HepG2 (cell line): ENCODE data around the gene ARHGEF7.
"Not testable (repeated sequence)": the region's sequence is repeated elsewhere in the genome, so short reads cannot be mapped to it uniquely, and the experiment has no call there.

ENCODE experiments used
- CREM ChIP-seq, 2 experiments: sonication (generic) in 1 of 2; formaldehyde crosslinking in 1 of 2; IDR thresholded peaks; 2 replicates each; pipeline versions ENCODE4 v1.4.0 to v1.6.1; 2016 to 2020; ENCODE audit warnings: antibody characterized with exemption in 1 of 2, mild to moderate bottlenecking in 1 of 2, missing genetic modification reagents in 1 of 2
- FOXA1 ChIP-seq, 2 experiments: fragments of 450-650 bp in 1 of 2; sonication (generic) in 1 of 2; formaldehyde crosslinking in 1 of 2; IDR thresholded peaks; 2 replicates each; pipeline versions ENCODE4 v1.4.0 to v1.6.1; 2016 to 2020; ENCODE audit warnings: missing genetic modification reagents in 1 of 2
- JUND ChIP-seq: sonication (generic); formaldehyde crosslinking; IDR thresholded peaks from 2 replicates; pipeline ENCODE4 v1.8.0; 2022; ENCODE audit warnings: mild to moderate bottlenecking, missing genetic modification reagents
- KLF13 ChIP-seq: sonication (generic); formaldehyde crosslinking; IDR thresholded peaks from 2 replicates; pipeline ENCODE4 v1.4.0; 2020; ENCODE audit warnings: mild to moderate bottlenecking, missing genetic modification reagents
- MTA1 ChIP-seq: sonication (generic); formaldehyde crosslinking; IDR thresholded peaks from 2 replicates; pipeline ENCODE4 v1.4.0; 2020; ENCODE audit warnings: missing genetic modification reagents, mild to moderate bottlenecking, borderline replicate concordance
- MTF2 ChIP-seq: sonication (generic); formaldehyde crosslinking; IDR thresholded peaks from 2 replicates; pipeline ENCODE4 v1.5.0; 2020; ENCODE audit warnings: missing genetic modification reagents, borderline replicate concordance
- NCOR1 ChIP-seq: fragments of 200-600 bp; sonication (generic); IDR thresholded peaks from 2 replicates; pipeline ENCODE4 v1.7.0; 2017; ENCODE audit warnings: antibody characterized with exemption, low read length, borderline replicate concordance
- RBFOX2 ChIP-seq: fragments of 200-400 bp; formaldehyde crosslinking; IDR thresholded peaks from 2 replicates; pipeline ENCODE4 v1.6.1; 2017; ENCODE audit warnings: low read depth, mild to moderate bottlenecking, low read length
- ZBTB43 ChIP-seq: sonication (generic); formaldehyde crosslinking; conservative IDR thresholded peaks from 2 replicates; pipeline ENCODE4 v1.4.0; 2020; ENCODE audit warnings: missing genetic modification reagents
- ZNF317 ChIP-seq: sonication (generic); formaldehyde crosslinking; IDR thresholded peaks from 2 replicates; pipeline ENCODE4 v1.5.0; 2020; ENCODE audit warnings: mild to moderate bottlenecking, missing genetic modification reagents
- ZNF766 ChIP-seq: sonication (generic); formaldehyde crosslinking; IDR thresholded peaks from 2 replicates; pipeline ENCODE4 v1.5.0; 2020; ENCODE audit warnings: missing genetic modification reagents, borderline replicate concordance
- ZNF891 ChIP-seq: sonication (generic); formaldehyde crosslinking; IDR thresholded peaks from 2 replicates; pipeline ENCODE4 v1.5.0; 2020; ENCODE audit warnings: mild to moderate bottlenecking, missing genetic modification reagents
- TF ChIP-seq, protein P1 (sequence below): sonication (generic); formaldehyde crosslinking; IDR thresholded peaks from 2 replicates; pipeline ENCODE4 v1.4.0; 2020; ENCODE audit warnings: missing genetic modification reagents, borderline replicate concordance
- TF ChIP-seq, protein P2 (sequence below): sonication (generic); formaldehyde crosslinking; IDR thresholded peaks from 2 replicates; pipeline ENCODE4 v1.9.0; 2021; ENCODE audit warnings: mild to moderate bottlenecking, missing genetic modification reagents

GRCh38 chr13:111194651-111195050 is 79.5 kb downstream of the ARHGEF7 start:
- TF ChIP-seq, protein P1, sequence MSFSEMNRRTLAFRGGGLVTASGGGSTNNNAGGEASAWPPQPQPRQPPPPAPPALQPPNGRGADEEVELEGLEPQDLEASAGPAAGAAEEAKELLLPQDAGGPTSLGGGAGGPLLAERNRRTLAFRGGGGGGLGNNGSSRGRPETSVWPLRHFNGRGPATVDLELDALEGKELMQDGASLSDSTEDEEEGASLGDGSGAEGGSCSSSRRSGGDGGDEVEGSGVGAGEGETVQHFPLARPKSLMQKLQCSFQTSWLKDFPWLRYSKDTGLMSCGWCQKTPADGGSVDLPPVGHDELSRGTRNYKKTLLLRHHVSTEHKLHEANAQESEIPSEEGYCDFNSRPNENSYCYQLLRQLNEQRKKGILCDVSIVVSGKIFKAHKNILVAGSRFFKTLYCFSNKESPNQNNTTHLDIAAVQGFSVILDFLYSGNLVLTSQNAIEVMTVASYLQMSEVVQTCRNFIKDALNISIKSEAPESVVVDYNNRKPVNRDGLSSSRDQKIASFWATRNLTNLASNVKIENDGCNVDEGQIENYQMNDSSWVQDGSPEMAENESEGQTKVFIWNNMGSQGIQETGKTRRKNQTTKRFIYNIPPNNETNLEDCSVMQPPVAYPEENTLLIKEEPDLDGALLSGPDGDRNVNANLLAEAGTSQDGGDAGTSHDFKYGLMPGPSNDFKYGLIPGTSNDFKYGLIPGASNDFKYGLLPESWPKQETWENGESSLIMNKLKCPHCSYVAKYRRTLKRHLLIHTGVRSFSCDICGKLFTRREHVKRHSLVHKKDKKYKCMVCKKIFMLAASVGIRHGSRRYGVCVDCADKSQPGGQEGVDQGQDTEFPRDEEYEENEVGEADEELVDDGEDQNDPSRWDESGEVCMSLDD: not testable (repeated sequence)
- not testable (repeated sequence) for TF ChIP-seq MTA1; NCOR1; MTF2; ZNF766 (CRISPR knock-in tag); CREM (IDR thresholded peaks at IDR 0.05); CREM (CRISPR knock-in tag; IDR thresholded peaks at IDR 0.05); JUND; FOXA1 (IDR thresholded peaks at IDR 0.05); FOXA1 (CRISPR knock-in tag; IDR thresholded peaks at IDR 0.05); ZNF891 (CRISPR knock-in tag); RBFOX2; KLF13; ZNF317 (CRISPR knock-in tag); ZBTB43 (CRISPR knock-in tag)
- TF ChIP-seq, protein P2, sequence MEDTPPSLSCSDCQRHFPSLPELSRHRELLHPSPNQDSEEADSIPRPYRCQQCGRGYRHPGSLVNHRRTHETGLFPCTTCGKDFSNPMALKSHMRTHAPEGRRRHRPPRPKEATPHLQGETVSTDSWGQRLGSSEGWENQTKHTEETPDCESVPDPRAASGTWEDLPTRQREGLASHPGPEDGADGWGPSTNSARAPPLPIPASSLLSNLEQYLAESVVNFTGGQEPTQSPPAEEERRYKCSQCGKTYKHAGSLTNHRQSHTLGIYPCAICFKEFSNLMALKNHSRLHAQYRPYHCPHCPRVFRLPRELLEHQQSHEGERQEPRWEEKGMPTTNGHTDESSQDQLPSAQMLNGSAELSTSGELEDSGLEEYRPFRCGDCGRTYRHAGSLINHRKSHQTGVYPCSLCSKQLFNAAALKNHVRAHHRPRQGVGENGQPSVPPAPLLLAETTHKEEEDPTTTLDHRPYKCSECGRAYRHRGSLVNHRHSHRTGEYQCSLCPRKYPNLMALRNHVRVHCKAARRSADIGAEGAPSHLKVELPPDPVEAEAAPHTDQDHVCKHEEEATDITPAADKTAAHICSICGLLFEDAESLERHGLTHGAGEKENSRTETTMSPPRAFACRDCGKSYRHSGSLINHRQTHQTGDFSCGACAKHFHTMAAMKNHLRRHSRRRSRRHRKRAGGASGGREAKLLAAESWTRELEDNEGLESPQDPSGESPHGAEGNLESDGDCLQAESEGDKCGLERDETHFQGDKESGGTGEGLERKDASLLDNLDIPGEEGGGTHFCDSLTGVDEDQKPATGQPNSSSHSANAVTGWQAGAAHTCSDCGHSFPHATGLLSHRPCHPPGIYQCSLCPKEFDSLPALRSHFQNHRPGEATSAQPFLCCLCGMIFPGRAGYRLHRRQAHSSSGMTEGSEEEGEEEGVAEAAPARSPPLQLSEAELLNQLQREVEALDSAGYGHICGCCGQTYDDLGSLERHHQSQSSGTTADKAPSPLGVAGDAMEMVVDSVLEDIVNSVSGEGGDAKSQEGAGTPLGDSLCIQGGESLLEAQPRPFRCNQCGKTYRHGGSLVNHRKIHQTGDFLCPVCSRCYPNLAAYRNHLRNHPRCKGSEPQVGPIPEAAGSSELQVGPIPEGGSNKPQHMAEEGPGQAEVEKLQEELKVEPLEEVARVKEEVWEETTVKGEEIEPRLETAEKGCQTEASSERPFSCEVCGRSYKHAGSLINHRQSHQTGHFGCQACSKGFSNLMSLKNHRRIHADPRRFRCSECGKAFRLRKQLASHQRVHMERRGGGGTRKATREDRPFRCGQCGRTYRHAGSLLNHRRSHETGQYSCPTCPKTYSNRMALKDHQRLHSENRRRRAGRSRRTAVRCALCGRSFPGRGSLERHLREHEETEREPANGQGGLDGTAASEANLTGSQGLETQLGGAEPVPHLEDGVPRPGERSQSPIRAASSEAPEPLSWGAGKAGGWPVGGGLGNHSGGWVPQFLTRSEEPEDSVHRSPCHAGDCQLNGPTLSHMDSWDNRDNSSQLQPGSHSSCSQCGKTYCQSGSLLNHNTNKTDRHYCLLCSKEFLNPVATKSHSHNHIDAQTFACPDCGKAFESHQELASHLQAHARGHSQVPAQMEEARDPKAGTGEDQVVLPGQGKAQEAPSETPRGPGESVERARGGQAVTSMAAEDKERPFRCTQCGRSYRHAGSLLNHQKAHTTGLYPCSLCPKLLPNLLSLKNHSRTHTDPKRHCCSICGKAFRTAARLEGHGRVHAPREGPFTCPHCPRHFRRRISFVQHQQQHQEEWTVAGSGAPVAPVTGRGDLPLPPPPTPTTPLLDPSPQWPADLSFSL (CRISPR knock-in tag): not testable (repeated sequence)
